DOHH2 (cell line): ENCODE results near the gene ACP3.
"Not testable (repeated sequence)": the region's sequence is repeated elsewhere in the genome, so short reads cannot be mapped to it uniquely, and the experiment has no call there.

Experiments used
- H3F3A ChIP-seq: fragments of 200-600 bp; sonication (generic), shearing (Covaris generic); 2 replicates; pipeline ENCODE4 v1.6.0; 2016; ENCODE audit warnings: antibody characterized with exemption, mild to moderate bottlenecking; ENCODE audit not compliant: control insufficient read depth, insufficient read depth
- H3K27ac ChIP-seq: fragments of 200-600 bp; sonication (generic); 2 replicates; pipeline ENCODE4 v1.5.1; 2014; ENCODE audit warnings: low read depth, mild to moderate bottlenecking, low read length, moderate library complexity
- H3K27me3 ChIP-seq: fragments of 200-600 bp; sonication (generic); 2 replicates; pipeline ENCODE4 v1.6.1; 2014; ENCODE audit warnings: mild to moderate bottlenecking, low read length, mixed read lengths; ENCODE audit not compliant: control insufficient read depth
- H3K36me3 ChIP-seq: fragments of 200-600 bp; sonication (generic); 2 replicates; pipeline ENCODE4 v1.6.1; 2014; ENCODE audit warnings: mild to moderate bottlenecking, low read length, moderate library complexity, mixed read lengths; ENCODE audit not compliant: control insufficient read depth
- H3K4me1 ChIP-seq: fragments of 200-600 bp; sonication (generic); 2 replicates; pipeline ENCODE4 v1.6.1; 2014; ENCODE audit warnings: mild to moderate bottlenecking, low read length, mixed read lengths; ENCODE audit not compliant: control insufficient read depth
- H3K4me2 ChIP-seq: fragments of 200-600 bp; sonication (generic); 2 replicates; pipeline ENCODE4 v1.6.0; 2014; ENCODE audit warnings: mild to moderate bottlenecking, low read length, moderate library complexity
- H3K4me3 ChIP-seq: fragments of 200-600 bp; sonication (generic); 2 replicates; pipeline ENCODE4 v1.5.1; 2014; ENCODE audit warnings: mild to moderate bottlenecking, low read length, mixed read lengths
- H3K79me2 ChIP-seq: fragments of 200-600 bp; sonication (generic); 2 replicates; pipeline ENCODE4 v1.6.1; 2014; ENCODE audit warnings: mild to moderate bottlenecking, low read length, mixed read lengths; ENCODE audit not compliant: control insufficient read depth
- H3K9me2 ChIP-seq: fragments of 200-600 bp; sonication (generic); replicated peaks from 2 replicates; pipeline ENCODE4 v1.6.1; 2014; ENCODE audit warnings: mild to moderate bottlenecking, low read length, mixed read lengths; ENCODE audit not compliant: control insufficient read depth
- H3K9me3 ChIP-seq: fragments of 200-600 bp; sonication (generic); 2 replicates; pipeline ENCODE4 v1.6.1; 2014; ENCODE audit warnings: antibody characterized with exemption, low read length, mixed read lengths; ENCODE audit not compliant: control insufficient read depth, insufficient read depth
- H4K20me1 ChIP-seq: fragments of 200-600 bp; sonication (generic); 2 replicates; pipeline ENCODE4 v1.6.0; 2014; ENCODE audit warnings: low read depth, mild to moderate bottlenecking, antibody characterized with exemption, low read length, moderate library complexity; ENCODE audit not compliant: control insufficient read depth, insufficient read depth
- EZH2phosphoT487 ChIP-seq: fragments of 200-600 bp; sonication (generic); IDR thresholded peaks from 2 replicates; pipeline ENCODE4 v1.6.1; 2017; ENCODE audit warnings: borderline replicate concordance, mild to moderate bottlenecking, antibody characterized with exemption, low read length, moderate library complexity, mixed read lengths
- TF ChIP-seq, protein P1 (sequence below): fragments of 200-600 bp; sonication (generic); IDR thresholded peaks from one replicate; pipeline ENCODE4 v1.5.1; 2014; ENCODE audit warnings: antibody characterized with exemption, mild to moderate bottlenecking, low read depth, low read length; ENCODE audit not compliant: poor library complexity, severe bottlenecking

ACP3 gene

DNA sequence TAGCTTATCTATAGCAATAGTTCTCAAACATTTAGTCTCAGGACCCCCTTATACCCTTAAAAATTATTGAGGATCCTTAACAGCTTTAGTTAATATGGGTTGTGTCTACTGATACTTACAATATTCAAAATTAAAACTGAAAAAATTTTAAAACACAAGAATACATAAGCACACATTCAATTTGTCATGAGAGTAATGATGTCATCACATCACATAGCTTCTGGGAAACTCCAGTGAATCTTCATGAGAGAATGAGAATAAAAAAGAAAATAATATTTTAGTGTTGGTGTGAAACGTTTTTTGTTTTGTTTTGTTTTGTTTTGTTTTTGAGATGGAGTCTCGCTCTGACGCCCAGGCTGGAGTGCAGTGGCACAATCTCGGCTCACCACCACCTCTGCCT, 25.2 kb upstream of the ACP3 start:
- TF ChIP-seq, protein P1, sequence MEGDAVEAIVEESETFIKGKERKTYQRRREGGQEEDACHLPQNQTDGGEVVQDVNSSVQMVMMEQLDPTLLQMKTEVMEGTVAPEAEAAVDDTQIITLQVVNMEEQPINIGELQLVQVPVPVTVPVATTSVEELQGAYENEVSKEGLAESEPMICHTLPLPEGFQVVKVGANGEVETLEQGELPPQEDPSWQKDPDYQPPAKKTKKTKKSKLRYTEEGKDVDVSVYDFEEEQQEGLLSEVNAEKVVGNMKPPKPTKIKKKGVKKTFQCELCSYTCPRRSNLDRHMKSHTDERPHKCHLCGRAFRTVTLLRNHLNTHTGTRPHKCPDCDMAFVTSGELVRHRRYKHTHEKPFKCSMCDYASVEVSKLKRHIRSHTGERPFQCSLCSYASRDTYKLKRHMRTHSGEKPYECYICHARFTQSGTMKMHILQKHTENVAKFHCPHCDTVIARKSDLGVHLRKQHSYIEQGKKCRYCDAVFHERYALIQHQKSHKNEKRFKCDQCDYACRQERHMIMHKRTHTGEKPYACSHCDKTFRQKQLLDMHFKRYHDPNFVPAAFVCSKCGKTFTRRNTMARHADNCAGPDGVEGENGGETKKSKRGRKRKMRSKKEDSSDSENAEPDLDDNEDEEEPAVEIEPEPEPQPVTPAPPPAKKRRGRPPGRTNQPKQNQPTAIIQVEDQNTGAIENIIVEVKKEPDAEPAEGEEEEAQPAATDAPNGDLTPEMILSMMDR, result no peak
- TF ChIP-seq EZH2phosphoT487, result no peak
- Histone ChIP-seq H3K36me3 (no peaks in the 10 kb centered on the region), H3K4me2 (no peak overlapping the region), H3K79me2 (no peaks in the 10 kb centered on the region), H3K4me3 (no peak overlapping the region), H3K9me3 (no peaks in the 10 kb centered on the region), H3F3A (no peaks in the 10 kb centered on the region), H3K4me1 (no peaks in the 10 kb centered on the region), H3K9me2 (no peaks in the 10 kb centered on the region), H4K20me1 (no peaks in the 10 kb centered on the region), H3K27ac (no peak overlapping the region), H3K27me3 (peaks cover 6% of the 10 kb centered on the region; the same call in 1 of the 2 replicates)

DNA sequence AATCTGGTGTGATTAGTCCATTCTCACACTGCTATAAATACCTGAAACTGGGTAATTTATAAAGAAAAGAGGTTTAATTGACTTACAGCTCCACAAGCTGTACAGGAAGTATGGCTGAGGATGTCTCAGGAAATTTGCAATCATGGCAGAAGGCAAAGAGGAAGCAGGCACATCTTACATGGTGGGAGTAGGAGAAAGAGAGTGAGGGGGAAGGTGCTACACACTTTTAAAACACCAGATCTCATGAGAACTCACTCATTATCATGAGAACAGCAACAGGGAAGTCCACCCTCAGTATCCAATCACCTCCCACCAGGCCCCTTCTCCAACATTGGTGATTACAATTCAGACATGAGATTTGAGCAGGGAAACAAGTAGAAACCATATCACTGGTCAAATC, 24.0 kb upstream of the ACP3 start:
- Histone ChIP-seq H3K27me3 (peaks cover 5% of the 10 kb centered on the region; the same call in 1 of the 2 replicates), H3K9me2 (no peaks in the 10 kb centered on the region), H3K79me2 (no peaks in the 10 kb centered on the region), H3K4me3 (no peak overlapping the region), H3K4me2 (no peak overlapping the region), H3K4me1 (no peaks in the 10 kb centered on the region), H3K36me3 (no peaks in the 10 kb centered on the region), H3K9me3 (no peaks in the 10 kb centered on the region), H3K27ac (no peak overlapping the region), H4K20me1 (no peaks in the 10 kb centered on the region), H3F3A (no peaks in the 10 kb centered on the region)
- TF ChIP-seq, protein P1, result no peak
- TF ChIP-seq EZH2phosphoT487, result no peak

DNA sequence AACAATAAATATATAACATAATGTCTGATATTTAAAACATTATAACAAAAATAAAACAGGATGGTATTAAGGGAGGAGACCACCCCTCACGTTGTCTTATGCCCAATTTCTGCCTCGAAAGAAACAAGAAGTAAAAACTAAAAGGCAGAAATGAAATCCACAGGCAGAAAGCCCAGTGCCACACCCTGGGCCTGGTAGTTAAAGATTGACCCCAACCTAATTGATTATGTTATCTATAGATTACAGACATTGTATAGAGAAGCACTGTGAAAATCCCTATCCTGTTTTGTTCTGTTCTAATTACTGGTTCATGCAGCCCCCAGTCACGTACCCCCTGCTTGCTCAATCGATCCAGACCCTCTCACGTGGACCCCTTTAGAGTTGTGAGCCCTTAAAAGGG, 22.3 kb upstream of the ACP3 start:
- H3K9me2 ChIP-seq, result no peaks in the 10 kb centered on the region
- H4K20me1 ChIP-seq, result no peaks in the 10 kb centered on the region
- H3K27ac ChIP-seq, result no peak overlapping the region
- H3K9me3 ChIP-seq, result no peaks in the 10 kb centered on the region
- TF ChIP-seq, protein P1, result no peak
- no peak for TF ChIP-seq EZH2phosphoT487
- no peaks in the 10 kb centered on the region for H3K27me3 ChIP-seq
- H3K4me3 ChIP-seq, result no peak overlapping the region
- H3K79me2 ChIP-seq, result no peaks in the 10 kb centered on the region
- no peak overlapping the region for H3K4me2 ChIP-seq
- H3K36me3 ChIP-seq, result no peaks in the 10 kb centered on the region
- no peaks in the 10 kb centered on the region for H3K4me1 ChIP-seq
- H3F3A ChIP-seq, result no peaks in the 10 kb centered on the region

DNA sequence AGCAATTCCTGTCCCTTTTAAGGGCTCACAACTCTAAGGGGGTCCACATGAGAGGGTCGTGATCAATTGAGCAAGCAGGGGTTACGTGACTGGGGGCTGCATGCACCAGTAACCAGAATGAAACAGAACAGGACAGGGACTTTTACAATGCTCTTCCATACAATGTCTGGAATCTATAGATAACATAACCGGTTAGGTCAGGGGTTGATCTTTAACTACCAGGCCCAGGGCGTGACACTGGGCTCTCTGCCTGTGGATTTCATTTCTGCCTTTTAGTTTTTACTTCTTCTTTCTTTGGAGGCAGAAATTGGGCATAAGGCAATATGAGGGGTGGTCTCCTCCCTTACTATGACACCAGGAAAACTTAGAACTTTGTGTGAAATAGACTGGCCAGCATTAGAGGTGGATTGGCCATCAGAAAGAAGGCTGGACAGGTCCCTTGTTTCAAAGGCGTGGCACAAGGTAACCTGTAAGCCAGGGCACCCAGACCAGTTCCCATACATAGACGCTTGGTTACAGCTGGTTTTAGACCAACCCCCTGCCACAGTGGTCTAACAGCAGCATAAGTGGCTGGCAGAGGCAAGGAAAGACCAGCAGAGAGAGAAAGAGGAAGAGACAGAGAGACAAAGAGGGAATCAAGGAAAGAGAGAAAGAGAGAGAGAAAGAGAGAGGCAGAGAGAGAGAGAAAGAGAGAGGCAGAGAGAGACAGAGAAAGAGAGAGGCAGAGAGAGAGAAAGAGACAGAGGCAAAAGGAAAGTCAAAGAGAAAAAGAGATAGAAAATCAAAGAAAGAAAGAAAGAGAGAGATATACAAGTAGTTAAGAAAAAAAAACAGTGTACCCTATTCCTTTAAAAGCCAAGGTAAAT, 13.6 kb upstream of the ACP3 start:
- not testable (repeated sequence) for H3K4me2 ChIP-seq, H3F3A ChIP-seq, H3K27ac ChIP-seq, H3K27me3 ChIP-seq, H3K9me2 ChIP-seq, H3K9me3 ChIP-seq, H3K4me1 ChIP-seq, H3K36me3 ChIP-seq, H4K20me1 ChIP-seq, H3K4me3 ChIP-seq, H3K79me2 ChIP-seq

DNA sequence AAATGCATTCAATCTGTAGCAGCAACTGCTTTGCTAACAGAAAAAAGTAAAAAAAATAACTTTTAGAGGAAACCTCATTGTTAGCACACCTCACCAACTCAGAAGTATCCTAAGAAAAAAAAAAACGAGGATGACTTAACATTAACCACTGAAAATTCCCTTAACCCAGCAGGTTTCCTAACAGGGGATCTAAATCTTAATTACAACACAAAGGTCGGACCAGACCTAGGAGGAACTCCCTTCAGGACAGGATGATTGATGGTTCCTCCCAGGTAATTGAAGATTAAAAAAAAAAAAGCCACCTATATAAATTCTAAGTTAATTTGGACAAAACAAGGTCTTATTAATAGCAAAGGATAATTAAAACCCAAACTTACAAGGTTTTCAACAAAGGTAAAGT, 12.9 kb upstream of the ACP3 start:
- not testable (repeated sequence) for H3K79me2 ChIP-seq, H4K20me1 ChIP-seq, H3K27me3 ChIP-seq, H3K27ac ChIP-seq, H3K4me3 ChIP-seq, H3K9me3 ChIP-seq, H3F3A ChIP-seq, H3K36me3 ChIP-seq, H3K4me1 ChIP-seq, H3K9me2 ChIP-seq, H3K4me2 ChIP-seq

DNA sequence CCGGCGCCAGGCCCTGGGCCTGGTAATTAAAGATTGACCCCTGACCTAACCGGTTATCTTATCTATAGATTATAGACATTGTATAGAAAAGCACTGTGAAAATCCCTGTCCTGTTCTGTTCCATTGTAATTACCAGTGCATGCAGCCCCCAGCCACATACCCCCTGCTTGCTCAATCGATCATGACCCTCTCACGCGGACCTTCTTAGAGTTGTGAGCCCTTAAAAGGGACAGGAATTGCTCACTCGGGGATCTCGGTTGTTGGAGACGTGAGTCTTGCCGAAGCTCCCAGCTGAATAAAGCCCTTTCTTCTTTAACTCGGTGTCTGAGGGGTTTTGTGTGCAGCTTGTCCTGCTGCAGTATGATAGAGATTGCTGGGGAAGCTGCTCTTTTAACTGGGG, 7.2 kb upstream of the ACP3 start:
- not testable (repeated sequence) for H3K27ac ChIP-seq, H3K9me2 ChIP-seq, H3K4me3 ChIP-seq, H3K27me3 ChIP-seq, H3K4me2 ChIP-seq, H3K4me1 ChIP-seq, H4K20me1 ChIP-seq, H3F3A ChIP-seq, H3K36me3 ChIP-seq, H3K9me3 ChIP-seq, H3K79me2 ChIP-seq
